PC-3 (cell line): ENCODE results near the gene DRAM2.

Experiments
- EZH2 ChIP-seq: fragments of 300-600 bp; sonication (generic); IDR thresholded peaks from one replicate; pipeline ENCODE4 v1.6.1; 2017; ENCODE audit warnings: antibody characterized with exemption, mild to moderate bottlenecking, low read length; ENCODE audit not compliant: unreplicated experiment
- EZH2phosphoT487 ChIP-seq: fragments of 300-600 bp; sonication (generic); IDR thresholded peaks from 2 replicates; pipeline ENCODE4 v1.6.1; 2018; ENCODE audit warnings: mild to moderate bottlenecking, antibody characterized with exemption, low read length, borderline replicate concordance
- TF ChIP-seq, protein P1 (sequence below): fragments of 300-600 bp; sonication (generic); conservative IDR thresholded peaks from 2 replicates; pipeline ENCODE4 v1.5.1; 2017; ENCODE audit warnings: antibody characterized with exemption, low read depth, mild to moderate bottlenecking, low read length

DNA sequence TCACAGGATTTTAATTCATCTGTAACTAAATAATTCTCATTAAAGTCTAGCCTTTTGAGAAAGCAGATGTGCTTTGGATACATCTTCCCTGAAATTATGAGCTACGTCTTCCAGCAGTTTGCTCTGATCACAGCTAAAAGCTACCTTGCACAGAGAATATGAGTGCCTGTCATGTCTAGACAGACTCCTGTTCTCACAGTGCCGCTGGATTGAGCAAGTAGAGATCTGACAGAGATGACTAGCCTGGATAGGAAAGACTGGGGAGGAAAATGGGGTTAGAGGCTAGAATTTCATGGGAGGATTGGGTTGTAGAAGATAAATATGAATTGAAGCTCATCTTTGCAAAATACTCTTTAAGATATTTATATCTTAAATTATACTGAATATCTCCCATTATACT is 24.3 kb upstream of the DRAM2 start:
- TF ChIP-seq, protein P1, sequence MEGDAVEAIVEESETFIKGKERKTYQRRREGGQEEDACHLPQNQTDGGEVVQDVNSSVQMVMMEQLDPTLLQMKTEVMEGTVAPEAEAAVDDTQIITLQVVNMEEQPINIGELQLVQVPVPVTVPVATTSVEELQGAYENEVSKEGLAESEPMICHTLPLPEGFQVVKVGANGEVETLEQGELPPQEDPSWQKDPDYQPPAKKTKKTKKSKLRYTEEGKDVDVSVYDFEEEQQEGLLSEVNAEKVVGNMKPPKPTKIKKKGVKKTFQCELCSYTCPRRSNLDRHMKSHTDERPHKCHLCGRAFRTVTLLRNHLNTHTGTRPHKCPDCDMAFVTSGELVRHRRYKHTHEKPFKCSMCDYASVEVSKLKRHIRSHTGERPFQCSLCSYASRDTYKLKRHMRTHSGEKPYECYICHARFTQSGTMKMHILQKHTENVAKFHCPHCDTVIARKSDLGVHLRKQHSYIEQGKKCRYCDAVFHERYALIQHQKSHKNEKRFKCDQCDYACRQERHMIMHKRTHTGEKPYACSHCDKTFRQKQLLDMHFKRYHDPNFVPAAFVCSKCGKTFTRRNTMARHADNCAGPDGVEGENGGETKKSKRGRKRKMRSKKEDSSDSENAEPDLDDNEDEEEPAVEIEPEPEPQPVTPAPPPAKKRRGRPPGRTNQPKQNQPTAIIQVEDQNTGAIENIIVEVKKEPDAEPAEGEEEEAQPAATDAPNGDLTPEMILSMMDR: no peak
- no peak for TF ChIP-seq EZH2
- TF ChIP-seq EZH2phosphoT487: no peak
